Measurements from ENCODE around the gene NHLRC2. TPM values are rescaled to one million over a fixed set of nuclear protein-coding genes. Genes with fewer than 3 reads are reported as not detected.
"Not testable (repeated sequence)": the region's sequence is repeated elsewhere in the genome, so short reads cannot be mapped to it uniquely, and the experiment has no call there.

The NHLRC2 gene
- total and polyA plus RNA-seq, 2 experiments from 2014 or later: 7.8 to 22.8 TPM

- Histone ChIP-seq H3K9me2 (replicated peaks; ENCODE audit: insufficient read depth) (no peaks in the 10 kb centered on the region), H2AFZ (no peak overlapping the region), H3K4me2 (no peak overlapping the region), H3K9me3 (ENCODE audit: low read depth) (no peaks in the 10 kb centered on the region), H4K20me1 (ENCODE audit: insufficient read depth, poor library complexity, severe bottlenecking) (no peaks in the 10 kb centered on the region), H3K79me2 (no peaks in the 10 kb centered on the region), H3K4me1 (ENCODE audit: insufficient read depth) (no peaks in the 10 kb centered on the region), H3K36me3 (replicated peaks; ENCODE audit: insufficient read depth, low read depth) (no peaks in the 10 kb centered on the region), H3K27ac (no peak overlapping the region), H3K27me3 (no peaks in the 10 kb centered on the region), H3K4me3 (no peak overlapping the region)
- no peak for TF ChIP-seq EZH2 (IDR thresholded peaks at IDR 0.05; ENCODE audit: borderline replicate concordance)
- no peak for TF ChIP-seq EZH2phosphoT487 (IDR thresholded peaks at IDR 0.05; ENCODE audit: low read depth, severe bottlenecking, unreplicated experiment)
- no peak for TF ChIP-seq CTCF (IDR thresholded peaks at IDR 0.05; ENCODE audit: poor library complexity)
- no peak for DNase-seq (ENCODE audit: low spot score)
- WGBS (ENCODE audit: low lambda C conversion rate, missing lambda C conversion rate): 44% methylated on average over 4 of the region's 4 CpGs
Measured at GRCh38 chr10:113823389-113823788, 31.1 kb upstream of the NHLRC2 start.

GRCh38 chr10:113825791-113826190 is 28.7 kb upstream of the NHLRC2 start:
- Histone ChIP-seq H3K4me1 (ENCODE audit: insufficient read depth) (no peaks in the 10 kb centered on the region), H3K4me2 (no peak overlapping the region), H3K79me2 (no peaks in the 10 kb centered on the region), H3K9me3 (ENCODE audit: low read depth) (no peaks in the 10 kb centered on the region), H3K27ac (no peak overlapping the region), H3K36me3 (replicated peaks; ENCODE audit: insufficient read depth, low read depth) (no peaks in the 10 kb centered on the region), H4K20me1 (ENCODE audit: insufficient read depth, poor library complexity, severe bottlenecking) (no peaks in the 10 kb centered on the region), H3K9me2 (replicated peaks; ENCODE audit: insufficient read depth) (no peaks in the 10 kb centered on the region), H3K27me3 (no peaks in the 10 kb centered on the region), H2AFZ (no peak overlapping the region), H3K4me3 (no peak overlapping the region)
- WGBS (ENCODE audit: low lambda C conversion rate, missing lambda C conversion rate): 33% methylated on average over 2 of the region's 2 CpGs
- peak; percentile 87 for TF ChIP-seq EZH2phosphoT487 (IDR thresholded peaks at IDR 0.05; ENCODE audit: low read depth, severe bottlenecking, unreplicated experiment)
- TF ChIP-seq EZH2 (IDR thresholded peaks at IDR 0.05; ENCODE audit: borderline replicate concordance): no peak
- no peak for DNase-seq (ENCODE audit: low spot score)

GRCh38 chr10:113828567-113828966 is 25.9 kb upstream of the NHLRC2 start:
- H3K9me3 ChIP-seq (ENCODE audit: low read depth); H2AFZ ChIP-seq; DNase-seq (ENCODE audit: low spot score); H3K27ac ChIP-seq; H3K4me3 ChIP-seq; H3K9me2 ChIP-seq (replicated peaks; ENCODE audit: insufficient read depth); H3K4me2 ChIP-seq; H3K36me3 ChIP-seq (replicated peaks; ENCODE audit: insufficient read depth, low read depth); H3K4me1 ChIP-seq (ENCODE audit: insufficient read depth); H3K79me2 ChIP-seq; H3K27me3 ChIP-seq; H4K20me1 ChIP-seq (ENCODE audit: insufficient read depth, poor library complexity, severe bottlenecking): not testable (repeated sequence)
- 92% methylated on average over 10 of the region's 10 CpGs for WGBS (ENCODE audit: low lambda C conversion rate, missing lambda C conversion rate)

GRCh38 chr10:113842171-113842570 is 12.3 kb upstream of the NHLRC2 start:
- TF ChIP-seq EZH2phosphoT487 (IDR thresholded peaks at IDR 0.05; ENCODE audit: low read depth, severe bottlenecking, unreplicated experiment): no peak
- TF ChIP-seq EZH2 (IDR thresholded peaks at IDR 0.05; ENCODE audit: borderline replicate concordance): no peak
- no peak for TF ChIP-seq CTCF (IDR thresholded peaks at IDR 0.05; ENCODE audit: poor library complexity)
- H3K36me3 ChIP-seq (replicated peaks; ENCODE audit: insufficient read depth, low read depth): no peaks in the 10 kb centered on the region
- no peak overlapping the region for H3K27ac ChIP-seq
- H2AFZ ChIP-seq: no peak overlapping the region
- no peaks in the 10 kb centered on the region for H3K9me3 ChIP-seq (ENCODE audit: low read depth)
- no peak overlapping the region for H3K4me3 ChIP-seq
- no peaks in the 10 kb centered on the region for H4K20me1 ChIP-seq (ENCODE audit: insufficient read depth, poor library complexity, severe bottlenecking)
- H3K4me2 ChIP-seq: no peak overlapping the region
- H3K9me2 ChIP-seq (replicated peaks; ENCODE audit: insufficient read depth): no peaks in the 10 kb centered on the region
- no peaks in the 10 kb centered on the region for H3K27me3 ChIP-seq
- 68% methylated on average over 1 of the region's 1 CpG for WGBS (ENCODE audit: low lambda C conversion rate, missing lambda C conversion rate)
- no peaks in the 10 kb centered on the region for H3K4me1 ChIP-seq (ENCODE audit: insufficient read depth)
- no peaks in the 10 kb centered on the region for H3K79me2 ChIP-seq
- DNase-seq (ENCODE audit: low spot score): no peak

All from hepatocyte (in vitro differentiated cells).